SU-DHL-6 (cell line): Measurements from ENCODE around the gene DOCK3.
"Not testable (repeated sequence)": the region's sequence is repeated elsewhere in the genome, so short reads cannot be mapped to it uniquely, and the experiment has no call there.

Experiments
- EZH2phosphoT487 ChIP-seq: fragments of 200-600 bp; sonication (generic), shearing (Covaris generic); conservative IDR thresholded peaks from 2 replicates; pipeline ENCODE4 v1.6.1; 2018; ENCODE audit warnings: mild to moderate bottlenecking, antibody characterized with exemption, low read length, moderate library complexity, mixed read lengths
- TF ChIP-seq, protein P1 (sequence below): fragments of 200-600 bp; sonication (generic); IDR thresholded peaks from one replicate; pipeline ENCODE4 v1.5.1; 2017; ENCODE audit warnings: antibody characterized with exemption, mild to moderate bottlenecking, low read length, moderate library complexity; ENCODE audit not compliant: insufficient read depth, poor library complexity, severe bottlenecking

DNA sequence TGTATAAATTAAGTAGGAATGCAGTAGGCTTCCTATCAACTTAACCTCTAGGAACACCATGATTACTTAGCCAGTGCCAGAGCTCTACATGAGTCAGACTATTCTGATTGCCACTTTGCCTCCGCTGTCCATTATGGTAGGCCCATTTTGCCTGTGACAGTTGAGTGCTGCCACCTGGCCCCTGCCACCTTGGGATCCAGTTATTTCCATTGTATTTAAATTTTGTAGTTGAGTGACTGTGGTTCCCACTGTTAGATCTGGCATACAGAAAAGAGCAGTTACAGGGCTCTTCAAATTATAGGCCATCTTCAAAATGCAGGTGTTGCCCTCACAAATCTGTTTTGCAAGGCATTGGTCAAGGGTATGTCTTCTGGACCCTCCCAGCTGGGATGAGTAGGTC, 456.9 kb downstream of the DOCK3 start:
- TF ChIP-seq, protein P1, sequence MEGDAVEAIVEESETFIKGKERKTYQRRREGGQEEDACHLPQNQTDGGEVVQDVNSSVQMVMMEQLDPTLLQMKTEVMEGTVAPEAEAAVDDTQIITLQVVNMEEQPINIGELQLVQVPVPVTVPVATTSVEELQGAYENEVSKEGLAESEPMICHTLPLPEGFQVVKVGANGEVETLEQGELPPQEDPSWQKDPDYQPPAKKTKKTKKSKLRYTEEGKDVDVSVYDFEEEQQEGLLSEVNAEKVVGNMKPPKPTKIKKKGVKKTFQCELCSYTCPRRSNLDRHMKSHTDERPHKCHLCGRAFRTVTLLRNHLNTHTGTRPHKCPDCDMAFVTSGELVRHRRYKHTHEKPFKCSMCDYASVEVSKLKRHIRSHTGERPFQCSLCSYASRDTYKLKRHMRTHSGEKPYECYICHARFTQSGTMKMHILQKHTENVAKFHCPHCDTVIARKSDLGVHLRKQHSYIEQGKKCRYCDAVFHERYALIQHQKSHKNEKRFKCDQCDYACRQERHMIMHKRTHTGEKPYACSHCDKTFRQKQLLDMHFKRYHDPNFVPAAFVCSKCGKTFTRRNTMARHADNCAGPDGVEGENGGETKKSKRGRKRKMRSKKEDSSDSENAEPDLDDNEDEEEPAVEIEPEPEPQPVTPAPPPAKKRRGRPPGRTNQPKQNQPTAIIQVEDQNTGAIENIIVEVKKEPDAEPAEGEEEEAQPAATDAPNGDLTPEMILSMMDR: not testable (repeated sequence)
- TF ChIP-seq EZH2phosphoT487: not testable (repeated sequence)
